GM08714 (cell line): ENCODE measurements around the gene MAN2A2.
"Not testable (repeated sequence)": the region's sequence is repeated elsewhere in the genome, so short reads cannot be mapped to it uniquely, and the experiment has no call there.

ENCODE experiments used
- H3K4me3 ChIP-seq: fragments of 200-500 bp; sonication (Bioruptor generic); 2 replicates; pipeline ENCODE4 v1.5.1; 2014; ENCODE audit warnings: mild to moderate bottlenecking, low read length, inconsistent platforms
- ZNF274 ChIP-seq: IDR thresholded peaks from 2 replicates; pipeline ENCODE4 v1.6.1; 2012; ENCODE audit warnings: mild to moderate bottlenecking, low read depth, low read length

MAN2A2 gene

DNA sequence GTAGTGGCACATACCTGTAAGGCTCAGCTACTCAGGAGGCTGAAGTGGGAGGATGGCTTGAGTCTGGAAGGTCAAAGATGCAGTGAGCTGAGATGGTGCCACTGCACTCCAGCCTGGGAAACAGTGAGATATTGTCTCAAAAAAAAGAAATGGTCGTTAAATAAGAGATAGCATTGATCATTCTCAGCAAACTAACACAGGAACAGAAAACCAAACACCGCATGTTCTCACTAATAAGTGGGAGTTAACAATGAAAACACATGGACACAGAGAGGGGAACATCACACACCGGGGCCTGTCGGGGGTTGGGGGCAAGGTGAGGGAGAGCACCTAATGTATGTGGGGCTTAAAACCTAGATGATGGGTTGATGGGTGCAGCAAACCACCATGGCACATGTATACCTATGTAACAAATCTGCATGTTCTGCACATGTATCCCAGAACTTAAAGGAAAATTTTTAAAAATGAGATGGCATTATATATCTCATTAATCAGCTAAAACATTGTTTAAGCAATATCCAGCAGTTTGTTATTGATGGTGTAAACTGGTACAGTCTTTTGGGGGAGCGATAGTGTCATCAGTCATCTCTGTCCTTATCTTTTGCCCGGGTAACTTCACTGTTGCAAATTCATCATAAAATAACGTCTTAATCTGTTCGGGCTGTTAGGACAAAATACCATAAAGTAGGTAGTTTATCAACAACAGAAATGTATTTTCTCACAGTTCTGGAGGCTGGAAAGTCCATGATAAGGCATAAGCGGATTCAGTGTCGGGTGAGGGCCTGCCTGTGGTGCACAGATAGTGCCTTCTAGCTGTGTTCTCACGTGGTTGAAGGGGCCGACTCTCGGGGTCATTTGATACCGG, 1.7 kb upstream of the MAN2A2 start:
- no peak for TF ChIP-seq ZNF274
- peak overlapping the region; percentile 70 for H3K4me3 ChIP-seq

DNA sequence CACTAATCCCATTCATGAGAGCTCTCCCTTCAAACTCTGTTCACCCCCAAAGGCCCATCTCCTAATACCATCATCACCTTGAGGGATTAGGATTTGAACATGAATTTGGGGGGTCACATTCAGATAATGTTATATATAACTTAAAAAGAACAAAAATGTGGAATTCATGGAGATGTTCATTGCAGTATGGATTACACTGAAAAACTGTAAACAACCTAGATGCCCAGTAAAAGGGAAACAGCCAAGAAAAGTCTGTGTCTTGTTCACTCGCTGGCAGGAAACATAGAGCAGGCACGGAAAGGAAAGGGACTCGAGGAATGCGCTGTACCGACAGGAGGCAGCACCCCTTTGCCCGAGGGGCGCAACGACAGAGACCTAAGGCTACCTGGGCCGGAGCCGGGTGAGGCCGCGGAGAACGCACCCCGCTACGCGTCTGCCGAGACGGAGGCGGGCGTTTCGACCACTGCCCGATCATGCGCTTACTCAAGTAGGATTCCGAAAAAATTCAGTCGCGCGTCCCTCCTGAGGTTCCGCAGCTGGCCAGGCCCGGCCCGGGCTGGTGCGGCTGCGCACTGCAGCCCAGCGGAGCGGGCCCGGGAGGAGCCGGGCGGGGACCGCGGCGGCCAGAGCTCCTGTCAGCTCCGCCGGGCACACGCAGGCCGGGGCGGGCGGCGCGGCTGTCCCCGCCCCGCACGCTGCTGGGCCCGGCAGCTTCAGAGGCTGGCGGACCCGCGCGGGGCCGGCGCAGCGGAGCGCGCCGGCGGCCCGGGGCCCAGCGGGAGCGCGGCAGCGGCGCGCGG, 862 bp upstream of the MAN2A2 start:
- H3K4me3 ChIP-seq, result peak overlapping the region; percentile 70
- TF ChIP-seq ZNF274, result no peak

DNA sequence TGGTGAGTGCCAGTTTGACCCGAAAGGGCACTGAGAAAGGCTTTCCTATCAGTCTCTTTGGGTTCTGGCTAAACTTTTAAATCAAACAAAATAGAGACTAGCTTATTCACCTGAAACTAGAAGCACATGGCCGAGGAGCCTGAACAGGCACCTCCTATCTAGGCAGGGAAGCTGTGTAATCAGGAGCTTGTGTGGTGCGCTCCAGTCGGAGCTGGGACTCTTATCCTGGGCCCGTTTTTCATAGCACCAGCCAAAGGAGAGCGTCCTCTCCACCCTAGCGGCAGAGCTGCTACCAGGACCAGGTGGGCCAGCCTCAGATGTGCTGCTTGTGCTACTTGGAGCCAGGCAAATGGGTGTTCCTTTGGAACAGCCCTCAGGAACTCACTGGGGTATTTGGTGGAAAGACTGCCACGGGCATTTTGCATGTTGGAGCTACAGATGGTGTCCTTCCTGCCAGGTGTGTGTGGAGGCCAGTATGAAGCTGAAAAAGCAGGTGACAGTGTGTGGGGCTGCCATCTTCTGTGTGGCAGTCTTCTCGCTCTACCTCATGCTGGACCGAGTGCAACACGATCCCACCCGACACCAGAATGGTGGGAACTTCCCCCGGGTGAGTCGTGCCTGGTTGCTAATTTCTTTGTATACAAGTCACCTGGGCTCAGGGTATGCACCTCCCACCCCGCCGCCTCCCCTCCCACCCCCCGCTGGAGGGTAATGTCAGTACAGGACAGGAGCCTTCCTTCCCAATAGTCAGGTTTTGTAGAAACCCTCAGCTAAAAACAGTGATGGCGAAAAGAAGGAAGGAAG, 833 bp downstream of the MAN2A2 start:
- TF ChIP-seq ZNF274, result no peak
- H3K4me3 ChIP-seq, result peak overlapping the region; percentile 70

DNA sequence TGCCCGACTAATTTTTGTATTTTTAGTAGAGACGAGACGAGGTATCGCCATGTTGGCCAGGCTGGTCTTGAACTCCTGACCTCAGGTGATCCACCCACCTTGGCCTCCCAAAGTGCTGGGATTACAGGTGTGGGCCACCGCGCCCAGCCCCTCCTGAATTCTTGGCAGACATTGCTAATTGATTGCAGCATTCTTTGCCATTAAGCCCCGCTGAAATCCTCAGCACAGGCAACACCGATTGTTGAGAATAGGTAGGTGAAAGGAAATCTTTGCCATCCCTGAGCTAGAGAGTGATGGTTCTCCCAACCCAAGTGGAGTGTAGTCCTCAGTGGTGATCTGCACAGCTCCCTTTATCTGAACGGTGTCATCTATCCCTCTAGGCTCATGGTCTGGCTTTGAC, 1.6 kb downstream of the MAN2A2 start:
- no peak for TF ChIP-seq ZNF274
- no peak overlapping the region for H3K4me3 ChIP-seq

DNA sequence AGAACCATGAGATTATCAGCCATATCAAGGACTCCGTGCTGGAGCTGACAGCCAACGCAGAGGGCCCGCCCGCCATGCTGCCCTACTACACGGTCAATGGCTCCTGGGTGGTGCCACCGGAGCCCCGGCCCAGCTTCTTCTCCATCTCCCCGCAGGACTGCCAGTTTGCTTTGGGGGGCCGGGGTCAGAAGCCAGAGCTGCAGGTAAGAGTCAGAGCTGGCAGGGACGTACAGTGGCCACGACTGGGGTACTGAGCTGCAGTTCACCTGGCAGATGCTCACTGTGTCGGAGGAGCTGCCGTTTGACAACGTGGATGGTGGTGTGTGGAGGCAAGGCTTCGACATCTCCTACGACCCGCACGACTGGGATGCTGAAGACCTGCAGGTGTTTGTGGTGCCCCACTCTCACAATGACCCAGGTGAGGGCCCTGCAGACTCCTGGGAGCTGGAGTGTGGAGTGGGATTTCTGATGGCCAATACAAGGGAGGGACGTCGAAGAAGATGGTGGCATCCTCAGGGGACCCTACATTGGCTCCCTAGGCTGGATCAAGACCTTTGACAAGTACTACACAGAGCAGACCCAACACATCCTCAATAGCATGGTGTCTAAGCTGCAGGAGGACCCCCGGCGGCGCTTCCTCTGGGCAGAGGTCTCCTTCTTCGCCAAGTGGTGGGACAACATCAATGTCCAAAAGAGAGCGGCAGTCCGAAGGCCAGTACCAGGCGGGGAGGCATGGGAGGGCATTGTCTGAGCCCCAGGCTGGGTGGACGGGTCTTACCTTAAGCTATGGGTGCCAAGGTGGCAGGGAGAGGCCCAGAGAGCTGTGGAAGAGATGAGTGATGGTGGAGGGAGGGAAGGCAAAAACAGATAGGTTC, 2.4 kb downstream of the MAN2A2 start:
- H3K4me3 ChIP-seq, result no peak overlapping the region
- no peak for TF ChIP-seq ZNF274

DNA sequence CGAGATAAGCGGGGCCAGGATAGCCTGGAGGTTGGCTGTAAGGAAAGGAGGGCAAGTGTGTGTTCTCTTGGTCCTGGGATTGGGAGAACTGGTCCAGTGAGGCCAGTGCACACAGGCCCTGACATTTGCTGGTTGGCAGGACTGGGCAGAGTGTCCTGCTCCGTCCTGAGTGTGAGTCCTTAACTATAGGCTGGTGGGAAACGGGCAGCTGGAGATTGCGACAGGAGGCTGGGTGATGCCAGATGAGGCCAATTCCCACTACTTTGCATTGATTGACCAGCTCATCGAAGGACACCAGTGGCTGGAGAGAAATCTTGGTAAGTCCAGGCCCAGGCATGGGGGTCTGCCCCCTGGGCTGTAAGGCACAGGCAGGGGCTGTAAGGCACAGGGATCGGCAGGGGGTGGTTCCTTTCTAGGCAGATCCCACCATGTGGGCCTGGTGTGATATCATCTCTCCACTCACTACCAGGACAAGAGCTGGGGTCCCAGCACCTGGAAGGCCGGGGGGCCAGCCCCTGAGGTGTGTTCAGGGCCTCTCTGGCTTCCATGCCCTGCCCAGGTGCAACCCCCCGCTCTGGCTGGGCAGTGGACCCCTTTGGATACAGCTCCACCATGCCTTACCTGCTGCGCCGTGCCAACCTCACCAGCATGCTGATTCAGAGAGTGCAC, 3.2 kb downstream of the MAN2A2 start:
- TF ChIP-seq ZNF274, result no peak
- no peak overlapping the region for H3K4me3 ChIP-seq

DNA sequence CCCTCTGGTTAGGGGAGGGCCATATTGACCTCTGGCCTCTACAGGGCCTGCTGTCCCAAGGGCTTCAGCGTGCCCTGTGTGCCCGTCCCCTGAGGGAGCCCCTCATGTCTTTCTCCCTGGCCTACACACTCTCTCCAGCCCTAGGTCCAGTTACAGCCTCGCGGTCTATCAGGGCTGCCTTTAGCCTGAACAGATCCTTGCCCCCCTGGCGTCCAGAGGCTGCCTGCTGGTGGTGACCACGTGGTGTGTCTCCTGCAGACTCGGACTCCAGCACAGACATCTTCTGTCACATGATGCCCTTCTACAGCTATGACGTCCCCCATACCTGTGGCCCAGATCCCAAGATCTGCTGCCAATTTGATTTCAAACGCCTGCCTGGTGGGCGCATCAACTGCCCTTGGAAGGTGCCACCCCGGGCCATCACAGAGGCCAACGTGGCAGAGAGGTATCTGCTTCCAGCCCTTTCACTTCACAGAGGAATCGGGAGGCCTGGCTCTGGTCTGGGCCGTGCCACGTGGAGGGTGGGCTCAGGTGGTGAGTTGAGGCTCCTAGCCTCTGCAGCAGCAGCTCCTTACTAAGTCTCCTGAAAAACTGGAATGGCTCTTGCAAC, 4.1 kb downstream of the MAN2A2 start:
- H3K4me3 ChIP-seq, result no peak overlapping the region
- no peak for TF ChIP-seq ZNF274

DNA sequence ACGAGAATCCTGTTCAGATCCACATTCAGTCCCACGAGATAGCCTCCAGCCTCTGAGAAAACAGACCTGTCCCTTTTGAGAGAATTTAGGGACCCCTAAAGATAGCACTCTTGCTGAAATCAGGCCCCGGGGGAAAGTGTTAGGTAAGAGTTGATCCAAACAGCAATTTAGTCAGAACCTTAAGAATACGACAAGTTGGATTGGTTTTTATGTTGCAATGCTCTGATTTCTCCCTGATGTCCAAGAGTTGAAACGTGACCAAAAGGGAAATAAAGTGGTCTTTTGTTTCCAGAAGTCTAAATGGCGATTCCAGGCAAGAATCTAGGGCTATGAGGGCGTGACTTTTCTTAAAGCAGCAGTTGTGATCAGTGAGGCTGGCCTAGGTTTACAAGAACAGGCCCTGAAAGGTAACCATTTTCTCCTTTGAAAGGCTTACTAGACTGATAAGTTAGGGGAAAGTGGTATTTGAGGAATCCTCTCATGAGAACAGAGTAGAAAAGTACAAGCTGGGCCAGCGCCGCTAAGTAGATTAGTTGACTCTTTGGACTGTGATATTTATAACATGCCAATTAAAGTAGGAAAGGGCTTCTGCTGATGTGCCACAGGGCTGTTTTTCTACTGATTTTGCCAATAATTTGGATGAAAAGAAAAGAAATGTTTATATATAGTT, 4.9 kb downstream of the MAN2A2 start:
- H3K4me3 ChIP-seq, result no peak overlapping the region

DNA sequence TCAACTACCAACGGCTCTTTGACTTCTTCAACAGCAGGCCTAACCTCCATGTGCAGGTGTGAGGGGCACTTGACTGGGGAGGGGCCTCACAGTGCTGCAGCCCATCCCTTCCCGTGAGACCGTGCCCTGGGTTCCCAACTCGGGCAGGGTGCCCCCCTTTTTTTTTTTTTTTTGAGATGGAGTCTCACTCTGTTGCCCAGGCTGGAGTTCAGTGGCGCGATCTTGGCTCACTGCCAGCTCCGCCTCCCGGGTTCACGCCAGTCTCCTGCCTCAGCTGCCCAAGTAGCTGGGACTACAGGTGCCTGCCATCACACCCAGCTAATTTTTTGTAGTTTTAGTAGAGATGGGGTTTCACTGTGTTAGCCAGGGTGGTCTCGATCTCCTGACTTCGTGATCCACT, 6.3 kb downstream of the MAN2A2 start:
- not testable (repeated sequence) for H3K4me3 ChIP-seq

More for the DNA sequence above, 4.9 kb downstream of the MAN2A2 start:
- no peak for TF ChIP-seq ZNF274

DNA sequence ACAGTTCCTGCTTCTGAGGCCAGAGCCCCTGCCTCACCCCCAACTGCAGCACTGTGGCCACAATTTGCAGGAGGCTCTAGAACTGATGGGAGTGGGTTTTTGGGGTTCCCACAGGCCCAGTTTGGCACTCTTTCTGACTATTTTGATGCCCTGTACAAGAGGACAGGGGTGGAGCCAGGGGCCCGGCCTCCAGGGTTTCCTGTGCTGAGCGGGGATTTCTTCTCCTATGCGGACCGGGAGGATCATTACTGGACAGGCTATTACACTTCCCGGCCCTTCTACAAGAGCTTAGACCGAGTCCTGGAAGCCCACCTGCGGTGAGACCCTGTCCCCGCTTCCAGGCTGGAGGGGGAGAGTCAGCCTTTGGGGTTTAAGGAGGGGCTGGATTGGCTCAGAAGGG, 6.9 kb downstream of the MAN2A2 start:
- H3K4me3 ChIP-seq, result no peak overlapping the region
- no peak for TF ChIP-seq ZNF274

DNA sequence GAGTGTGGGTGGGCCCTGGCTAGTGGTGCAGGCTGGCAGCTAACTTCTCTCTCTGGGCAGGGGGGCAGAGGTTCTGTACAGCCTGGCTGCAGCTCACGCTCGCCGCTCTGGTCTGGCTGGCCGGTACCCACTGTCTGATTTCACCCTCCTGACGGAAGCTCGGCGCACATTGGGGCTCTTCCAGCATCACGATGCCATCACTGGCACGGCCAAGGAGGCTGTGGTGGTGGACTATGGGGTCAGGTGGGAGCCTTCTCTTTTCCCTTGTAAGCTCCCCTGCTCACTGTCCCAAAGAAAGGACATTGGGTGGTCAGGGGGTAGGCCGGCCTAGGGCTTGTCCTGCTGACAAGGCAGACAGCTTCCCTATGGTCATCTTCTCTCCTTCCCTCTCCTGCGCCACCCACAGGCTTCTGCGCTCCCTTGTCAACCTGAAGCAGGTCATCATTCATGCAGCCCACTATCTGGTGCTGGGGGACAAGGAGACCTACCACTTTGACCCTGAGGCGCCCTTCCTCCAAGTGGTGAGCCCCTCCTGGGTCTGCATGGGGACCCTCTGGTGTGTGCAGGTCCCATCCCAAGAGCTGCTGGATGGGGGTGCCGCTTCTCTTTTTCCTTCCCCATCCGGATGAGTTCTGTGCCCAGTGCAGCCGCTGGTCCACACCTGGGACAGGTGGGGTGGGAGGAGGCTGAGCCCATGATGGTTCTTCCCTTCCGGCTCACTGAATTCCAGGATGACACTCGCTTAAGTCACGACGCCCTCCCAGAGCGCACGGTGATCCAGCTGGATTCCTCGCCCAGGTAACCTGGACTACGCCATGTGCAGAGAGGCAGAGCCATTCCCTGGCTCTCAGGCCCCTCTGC, 7.6 kb downstream of the MAN2A2 start:
- TF ChIP-seq ZNF274, result no peak
- H3K4me3 ChIP-seq, result no peak overlapping the region
